ENCODE measurements around the gene CDC16.

DNA sequence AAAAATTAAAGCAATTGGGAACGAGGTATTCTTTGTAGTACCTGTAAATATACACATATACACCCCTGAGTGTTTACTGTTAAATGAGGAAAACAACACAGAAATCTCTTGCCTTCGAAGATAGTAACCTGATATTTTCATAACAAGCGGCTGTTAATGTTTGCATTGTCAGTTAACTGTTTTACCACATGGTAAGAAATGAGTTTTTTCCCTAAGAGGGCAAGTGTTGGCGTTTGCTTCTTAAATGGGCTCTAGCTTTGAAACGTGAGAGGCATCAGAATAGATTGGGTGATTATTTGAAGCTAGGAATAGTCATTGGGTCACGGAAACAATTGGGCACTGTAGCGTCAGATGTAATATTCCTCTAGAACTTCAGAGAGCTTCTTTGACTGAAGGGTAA lies 24.7 kb downstream of the CDC16 start:
- TF ChIP-seq POLR2AphosphoS5 (IDR thresholded peaks at IDR 0.05) (no peak), CTCF (IDR thresholded peaks at IDR 0.05) (no peak), POLR2A (IDR thresholded peaks at IDR 0.05) (no peak), EP300 (IDR thresholded peaks at IDR 0.05) (no peak)

Measured in sigmoid colon (tissue), 4 donors.